Omental fat pad (tissue), 4 donors: ENCODE measurements around the gene IPO13. TPM values are rescaled to one million over a fixed set of nuclear protein-coding genes. Genes with fewer than 3 reads are reported as not detected.

Source experiments
- ATAC-seq: fragments of 150-250 bp; one replicate; pipeline ENCODE4 v1.9.1; 2016; ENCODE audit warnings: mild to moderate bottlenecking, moderate library complexity; ENCODE audit not compliant: low FRiP score
- DNase-seq: peaks from one replicate; pipeline ENCODE4 v3.0.0-alpha.2; 2019; ENCODE audit warnings: low spot score
- CTCF ChIP-seq, 3 donors: fragments of 450-650 bp; IDR thresholded peaks; one replicate each; pipeline ENCODE4 v1.5.1; 2016 to 2017; ENCODE audit warnings: antibody characterized with exemption in 3 of 3, mild to moderate bottlenecking in 3 of 3, moderate library complexity in 2 of 3
- total RNA-seq, 4 donors: library from RNA; depleted of rRNA; stranded (reverse); fragments of >200 nt; gene quantifications; one replicate each; pipeline ENCODE4 v1.1.0, GENCODE V29; 2016

Gene IPO13
- total RNA-seq, 4 donors from 2014 or later = 18.7 to 23.2 (median 21.1) TPM

DNA sequence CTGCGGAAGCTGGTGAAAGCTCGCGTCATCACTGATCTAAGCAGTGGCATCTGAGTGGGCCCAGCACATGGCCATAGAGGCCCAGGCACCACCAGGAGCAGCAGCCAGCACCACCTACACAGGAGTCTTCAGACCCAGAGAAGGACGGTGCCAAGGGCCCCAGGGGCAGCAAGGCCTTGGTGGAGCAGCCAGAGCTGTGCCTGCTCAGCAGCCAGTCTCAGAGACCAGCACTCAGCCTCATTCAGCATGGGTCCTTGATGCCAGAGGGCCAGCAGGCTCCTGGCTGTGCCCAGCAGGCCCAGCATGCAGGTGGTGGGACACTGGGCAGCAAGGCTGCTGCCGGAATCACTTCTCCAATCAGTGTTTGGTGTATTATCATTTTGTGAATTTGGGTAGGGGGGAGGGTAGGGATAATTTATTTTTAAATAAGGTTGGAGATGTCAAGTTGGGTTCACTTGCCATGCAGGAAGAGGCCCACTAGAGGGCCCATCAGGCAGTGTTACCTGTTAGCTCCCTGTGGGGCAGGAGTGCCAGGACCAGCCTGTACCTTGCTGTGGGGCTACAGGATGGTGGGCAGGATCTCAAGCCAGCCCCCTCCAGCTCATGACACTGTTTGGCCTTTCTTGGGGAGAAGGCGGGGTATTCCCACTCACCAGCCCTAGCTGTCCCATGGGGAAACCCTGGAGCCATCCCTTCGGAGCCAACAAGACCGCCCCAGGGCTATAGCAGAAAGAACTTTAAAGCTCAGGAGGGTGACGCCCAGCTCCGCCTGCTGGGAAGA, 16.4 kb upstream of the IPO13 start:
- no peak for ATAC-seq
- no peak for DNase-seq
- no peak for TF ChIP-seq CTCF (IDR thresholded peaks at IDR 0.05)

DNA sequence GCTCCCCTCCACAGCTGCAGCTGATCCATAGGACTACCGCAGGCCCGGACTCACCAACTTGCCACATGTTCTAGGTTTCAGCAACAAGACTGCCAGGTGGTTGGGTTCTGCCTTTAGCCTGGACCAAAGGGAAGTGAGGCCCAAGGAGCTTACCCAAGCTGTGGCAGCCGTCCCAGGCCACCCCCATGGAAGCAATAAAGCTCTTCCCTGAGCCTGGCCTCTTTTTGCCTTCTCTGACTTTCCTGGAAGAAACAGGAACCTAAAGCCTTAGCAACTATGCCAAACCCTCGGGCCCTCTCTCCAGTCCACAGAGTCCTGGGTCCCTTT, 15.8 kb upstream of the IPO13 start:
- ATAC-seq (no peak), DNase-seq (no peak)
- no peak for TF ChIP-seq CTCF (IDR thresholded peaks at IDR 0.05)

DNA sequence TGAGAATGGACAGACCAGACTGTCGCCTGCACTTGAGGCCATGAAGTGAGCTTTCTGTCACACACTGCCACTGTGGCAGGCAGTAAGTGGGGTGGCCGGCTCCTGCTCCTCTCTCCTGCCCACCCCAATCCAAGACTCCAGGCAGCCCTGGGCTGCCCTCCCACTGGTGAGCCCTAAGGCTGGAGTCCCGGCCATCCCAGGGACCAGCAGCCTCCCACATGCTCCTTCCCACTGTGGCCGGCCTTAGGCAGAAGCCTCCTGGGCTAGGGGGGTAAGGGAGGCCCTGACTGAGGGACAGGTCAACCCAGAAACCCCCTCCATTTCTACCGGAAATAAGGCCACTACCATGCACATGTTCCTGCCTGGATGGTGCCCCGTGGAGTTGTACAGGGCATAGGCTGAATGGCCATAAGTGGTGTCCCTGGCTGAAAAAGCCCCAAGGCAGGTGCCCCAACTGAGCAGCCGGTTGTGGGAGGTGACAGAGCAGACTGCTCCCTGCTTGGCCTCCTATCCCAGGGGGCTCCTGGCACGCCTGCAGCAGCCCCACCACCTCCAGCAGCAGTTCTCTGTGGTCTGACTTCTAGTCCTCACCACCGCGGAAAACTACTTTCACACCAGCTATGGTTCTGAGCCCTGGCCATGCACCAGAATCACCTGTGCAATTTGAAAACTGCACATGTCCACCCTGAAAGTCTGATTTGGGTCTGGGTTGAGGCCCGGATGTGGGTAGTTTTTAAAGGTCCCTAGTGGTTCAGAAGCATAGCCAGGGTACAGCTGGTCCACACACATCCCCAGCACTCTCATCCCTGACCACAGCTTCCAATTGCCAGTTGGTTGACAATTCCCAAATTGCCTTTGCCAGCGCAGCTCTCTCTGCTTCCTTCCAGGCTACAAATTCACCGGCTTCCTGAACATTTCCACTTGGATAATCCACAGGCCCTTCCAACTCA, 14.8 kb upstream of the IPO13 start:
- no peak for TF ChIP-seq CTCF (IDR thresholded peaks at IDR 0.05)
- DNase-seq (no peak), ATAC-seq (no peak)

- TF ChIP-seq CTCF (IDR thresholded peaks at IDR 0.05) = no peak
- ATAC-seq (no peak), DNase-seq (no peak)
Measured at GRCh38 chr1:43932786-43933385, 13.9 kb upstream of the IPO13 start.

DNA sequence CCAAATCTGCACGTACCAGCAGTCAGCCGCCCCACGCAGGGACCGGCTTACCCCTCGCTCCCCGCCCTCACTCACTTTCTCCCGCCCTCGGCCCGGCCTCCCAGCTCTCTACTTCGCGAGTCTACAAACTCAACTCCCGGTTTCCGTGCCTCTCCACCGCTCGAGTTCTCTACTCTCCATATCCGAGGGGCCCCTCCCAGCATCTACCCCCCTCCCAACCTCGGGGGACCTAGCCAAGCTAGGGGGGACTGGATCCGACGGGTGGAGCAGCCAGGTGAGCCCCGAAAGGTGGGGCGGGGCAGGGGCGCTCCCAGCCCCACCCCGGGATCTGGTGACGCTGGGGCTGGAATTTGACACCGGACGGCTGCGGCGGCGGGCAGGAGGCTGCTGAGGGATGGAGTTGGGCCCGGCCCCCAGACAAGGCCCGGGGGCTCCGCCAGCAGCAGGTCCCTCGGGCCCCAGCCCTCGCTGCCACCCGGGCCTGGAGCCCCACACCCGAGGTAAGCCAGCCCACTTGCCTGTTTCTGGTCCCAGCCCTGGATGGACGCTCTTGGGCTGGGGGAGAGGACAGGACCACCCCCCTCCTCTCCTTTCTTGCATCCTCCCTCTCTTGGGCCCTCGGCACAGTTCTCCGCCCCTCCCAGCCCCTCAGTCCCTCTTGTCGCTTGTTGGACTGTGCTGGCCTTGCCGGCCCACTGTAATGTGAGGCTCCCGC, 13.2 kb upstream of the IPO13 start, which contains the start of gene ARTN:
Gene ARTN, plus strand, starts transcription at position 416 of the 715 bp plus-strand sequence. CDS start 1,856 bp downstream, outside the sequence.
- ATAC-seq (no peak), DNase-seq (no peak)

More for the DNA sequence above, 13.2 kb upstream of the IPO13 start, which contains the start of gene ARTN:
- TF ChIP-seq CTCF (IDR thresholded peaks at IDR 0.05) = no peak
